ENCODE results near the gene INO80E. TPM values are rescaled to one million over a fixed set of nuclear protein-coding genes. Genes with fewer than 3 reads are reported as not detected.
A peak's percentile ranks its signal among the peaks of the same experiment; 100 is the strongest.

The INO80E gene
- total RNA-seq, 3 donors from 2014 or later (not counting 1 experiment from before 2014, with no cell fraction given), result 75.0 to 107 (median 99.5) TPM

GRCh38 chr16:30046588-30046987, 50.5 kb downstream of the INO80E start:
- H3K4me1 ChIP-seq (ENCODE audit: control insufficient read depth, insufficient read depth, low read length), result no peaks in the 10 kb centered on the region
- Mint-ChIP-seq H3K4me1 (peaks cover 0 to 9% of the 10 kb centered on the region in 2 donors), H3K27ac (no peak overlapping the region), H3K4me3 (no peak overlapping the region), H3K27me3 (ENCODE audit: low read depth in 2 of 2) (no peaks in the 10 kb centered on the region), H3K36me3 (no peaks in the 10 kb centered on the region), H3K9me3 (no peaks in the 10 kb centered on the region)
- H3K4me3 ChIP-seq (ENCODE audit: low read length), result no peak overlapping the region
- no peak overlapping the region for H3K27ac ChIP-seq (ENCODE audit: low read length)
- TF ChIP-seq CTCF (IDR thresholded peaks at IDR 0.05), result no peak
- DNase-seq, result no peak
- WGBS (ENCODE audit: insufficient coverage), result 100% methylated on average over 1 of the region's 1 CpG
- no peak for ATAC-seq
- intact Hi-C loops (cut with micrococcal nuclease), result no loop called here
- no peaks in the 10 kb centered on the region for H3K9me3 ChIP-seq (ENCODE audit: control insufficient read depth, insufficient read depth, low read length)
- no peaks in the 10 kb centered on the region for H3K27me3 ChIP-seq (ENCODE audit: control insufficient read depth, insufficient read depth, low read length)
- H3K36me3 ChIP-seq (ENCODE audit: control insufficient read depth, insufficient read depth, low read length), result no peaks in the 10 kb centered on the region

- no peak for TF ChIP-seq CTCF (IDR thresholded peaks at IDR 0.05)
- intact Hi-C loops (cut with micrococcal nuclease), result no loop called here
These were observed 53.8 kb downstream of the INO80E start for GRCh38 chr16:30049871-30050270.

GRCh38 chr16:30051518-30051917, 55.5 kb downstream of the INO80E start:
- Mint-ChIP-seq H3K4me3 (peak overlapping the region; percentile 74), H3K27ac (peak overlapping the region in 1 of 2 donors; percentile 29), H3K4me1 (peaks cover 0 to 22% of the 10 kb centered on the region in 2 donors), H3K9me3 (no peaks in the 10 kb centered on the region), H3K27me3 (ENCODE audit: low read depth in 2 of 2) (no peaks in the 10 kb centered on the region), H3K36me3 (no peaks in the 10 kb centered on the region)
- Histone ChIP-seq H3K27ac (ENCODE audit: low read length) (no peak overlapping the region), H3K27me3 (ENCODE audit: control insufficient read depth, insufficient read depth, low read length) (no peaks in the 10 kb centered on the region), H3K36me3 (ENCODE audit: control insufficient read depth, insufficient read depth, low read length) (no peaks in the 10 kb centered on the region), H3K4me3 (ENCODE audit: low read length) (no peak overlapping the region), H3K9me3 (ENCODE audit: control insufficient read depth, insufficient read depth, low read length) (no peaks in the 10 kb centered on the region), H3K4me1 (ENCODE audit: control insufficient read depth, insufficient read depth, low read length) (peaks cover 14% of the 10 kb centered on the region)
- no peak for DNase-seq
- intact Hi-C loops (cut with micrococcal nuclease), result no loop called here
- ATAC-seq, result no peak
- WGBS (ENCODE audit: insufficient coverage), result 94% methylated on average over 3 of the region's 3 CpGs
- TF ChIP-seq CTCF (IDR thresholded peaks at IDR 0.05), result no peak

More at GRCh38 chr16:30049871-30050270, 53.8 kb downstream of the INO80E start:
- no peak overlapping the region for H3K4me3 ChIP-seq (ENCODE audit: low read length)
- peaks cover 14% of the 10 kb centered on the region for H3K4me1 ChIP-seq (ENCODE audit: control insufficient read depth, insufficient read depth, low read length)
- 95% methylated on average over 8 of the region's 8 CpGs for WGBS (ENCODE audit: insufficient coverage)
- Mint-ChIP-seq H3K4me3 (no peak overlapping the region), H3K9me3 (no peaks in the 10 kb centered on the region), H3K27ac (peak overlapping the region in 1 of 2 donors; percentile 1), H3K4me1 (peaks cover 0 to 26% of the 10 kb centered on the region in 2 donors), H3K27me3 (ENCODE audit: low read depth in 2 of 2) (no peaks in the 10 kb centered on the region), H3K36me3 (no peaks in the 10 kb centered on the region)
- no peaks in the 10 kb centered on the region for H3K36me3 ChIP-seq (ENCODE audit: control insufficient read depth, insufficient read depth, low read length)
- H3K27me3 ChIP-seq (ENCODE audit: control insufficient read depth, insufficient read depth, low read length), result no peaks in the 10 kb centered on the region
- no peaks in the 10 kb centered on the region for H3K9me3 ChIP-seq (ENCODE audit: control insufficient read depth, insufficient read depth, low read length)
- no peak for DNase-seq
- no peak overlapping the region for H3K27ac ChIP-seq (ENCODE audit: low read length)
- no peak for ATAC-seq
